GM23338 (cell line): ENCODE results near the gene DTL.

Experiments
- CREB1 ChIP-seq: fragments of 250-450 bp; sonication (Bioruptor Pico); IDR thresholded peaks from 2 replicates; pipeline ENCODE4 v1.5.0; 2020; ENCODE audit warnings: low read depth, mild to moderate bottlenecking, moderate library complexity
- CTCF ChIP-seq, 2 experiments: fragments of 200-600 bp in 1 of 2; sonication (generic) in 1 of 2; conservative IDR thresholded peaks; 2 replicates each; pipeline versions ENCODE4 v1.5.1 to v1.6.1; 2016 to 2017; ENCODE audit warnings: antibody characterized with exemption in 2 of 2, low read depth in 2 of 2, mild to moderate bottlenecking in 2 of 2, moderate library complexity in 1 of 2
- ETS1 ChIP-seq: IDR thresholded peaks from 2 replicates; pipeline ENCODE4 v1.6.1; 2016; ENCODE audit warnings: antibody characterized with exemption
- EZH2 ChIP-seq: fragments of 200-600 bp; sonication (generic); IDR thresholded peaks from one replicate; pipeline ENCODE4 v1.8.0; 2017; ENCODE audit warnings: antibody characterized with exemption, mild to moderate bottlenecking, low read depth; ENCODE audit not compliant: unreplicated experiment
- EZH2phosphoT487 ChIP-seq: fragments of 200-600 bp; sonication (generic); IDR thresholded peaks from one replicate; pipeline ENCODE4 v1.8.1; 2018; ENCODE audit warnings: antibody characterized with exemption; ENCODE audit not compliant: unreplicated experiment
- JUNB ChIP-seq: IDR thresholded peaks from one replicate; pipeline ENCODE4 v1.6.1; 2016; ENCODE audit warnings: antibody characterized with exemption; ENCODE audit not compliant: unreplicated experiment
- NANOG ChIP-seq: IDR thresholded peaks from 2 replicates; pipeline ENCODE4 v1.6.1; 2016; ENCODE audit warnings: antibody characterized with exemption, borderline replicate concordance
- POLR2AphosphoS5 ChIP-seq: IDR thresholded peaks from 2 replicates; pipeline ENCODE4 v1.6.1; 2016; ENCODE audit warnings: antibody characterized with exemption, low read depth
- REST ChIP-seq: IDR thresholded peaks from one replicate; pipeline ENCODE4 v1.6.1; 2018; ENCODE audit warnings: antibody characterized with exemption; ENCODE audit not compliant: unreplicated experiment
- STAT1 ChIP-seq: IDR thresholded peaks from one replicate; pipeline ENCODE4 v1.6.1; 2016; ENCODE audit warnings: antibody characterized with exemption; ENCODE audit not compliant: unreplicated experiment
- ZNF114 ChIP-seq: fragments of 250-450 bp; sonication (Bioruptor Pico); IDR thresholded peaks from 2 replicates; pipeline ENCODE4 v1.5.0; 2020; ENCODE audit warnings: mild to moderate bottlenecking, moderate library complexity
- ZNF331 ChIP-seq: fragments of 250-450 bp; sonication (Bioruptor Pico); IDR thresholded peaks from 2 replicates; pipeline ENCODE4 v1.5.0; 2020; ENCODE audit warnings: low read depth, mild to moderate bottlenecking, moderate library complexity
- TF ChIP-seq, protein P1 (sequence below): fragments of 250-450 bp; sonication (Bioruptor Pico); IDR thresholded peaks from 2 replicates; pipeline ENCODE4 v1.5.0; 2020; ENCODE audit warnings: mild to moderate bottlenecking, moderate library complexity

GRCh38 chr1:212118167-212118871 is 82.8 kb downstream of the DTL start:
- no peak for TF ChIP-seq EZH2phosphoT487
- TF ChIP-seq REST, result no peak
- TF ChIP-seq CTCF (conservative IDR thresholded peaks at IDR 0.05; ENCODE audit: low read depth in 2 of 2), result no peak
- TF ChIP-seq ZNF114 (CRISPR knock-in tag), result no peak
- TF ChIP-seq EZH2, result no peak
- no peak for TF ChIP-seq POLR2AphosphoS5
- no peak for TF ChIP-seq CREB1 (CRISPR knock-in tag)
- TF ChIP-seq JUNB, result no peak
- no peak for TF ChIP-seq STAT1
- TF ChIP-seq NANOG, result no peak
- no peak for TF ChIP-seq ETS1
- TF ChIP-seq ZNF331 (CRISPR knock-in tag), result no peak
- TF ChIP-seq, protein P1, sequence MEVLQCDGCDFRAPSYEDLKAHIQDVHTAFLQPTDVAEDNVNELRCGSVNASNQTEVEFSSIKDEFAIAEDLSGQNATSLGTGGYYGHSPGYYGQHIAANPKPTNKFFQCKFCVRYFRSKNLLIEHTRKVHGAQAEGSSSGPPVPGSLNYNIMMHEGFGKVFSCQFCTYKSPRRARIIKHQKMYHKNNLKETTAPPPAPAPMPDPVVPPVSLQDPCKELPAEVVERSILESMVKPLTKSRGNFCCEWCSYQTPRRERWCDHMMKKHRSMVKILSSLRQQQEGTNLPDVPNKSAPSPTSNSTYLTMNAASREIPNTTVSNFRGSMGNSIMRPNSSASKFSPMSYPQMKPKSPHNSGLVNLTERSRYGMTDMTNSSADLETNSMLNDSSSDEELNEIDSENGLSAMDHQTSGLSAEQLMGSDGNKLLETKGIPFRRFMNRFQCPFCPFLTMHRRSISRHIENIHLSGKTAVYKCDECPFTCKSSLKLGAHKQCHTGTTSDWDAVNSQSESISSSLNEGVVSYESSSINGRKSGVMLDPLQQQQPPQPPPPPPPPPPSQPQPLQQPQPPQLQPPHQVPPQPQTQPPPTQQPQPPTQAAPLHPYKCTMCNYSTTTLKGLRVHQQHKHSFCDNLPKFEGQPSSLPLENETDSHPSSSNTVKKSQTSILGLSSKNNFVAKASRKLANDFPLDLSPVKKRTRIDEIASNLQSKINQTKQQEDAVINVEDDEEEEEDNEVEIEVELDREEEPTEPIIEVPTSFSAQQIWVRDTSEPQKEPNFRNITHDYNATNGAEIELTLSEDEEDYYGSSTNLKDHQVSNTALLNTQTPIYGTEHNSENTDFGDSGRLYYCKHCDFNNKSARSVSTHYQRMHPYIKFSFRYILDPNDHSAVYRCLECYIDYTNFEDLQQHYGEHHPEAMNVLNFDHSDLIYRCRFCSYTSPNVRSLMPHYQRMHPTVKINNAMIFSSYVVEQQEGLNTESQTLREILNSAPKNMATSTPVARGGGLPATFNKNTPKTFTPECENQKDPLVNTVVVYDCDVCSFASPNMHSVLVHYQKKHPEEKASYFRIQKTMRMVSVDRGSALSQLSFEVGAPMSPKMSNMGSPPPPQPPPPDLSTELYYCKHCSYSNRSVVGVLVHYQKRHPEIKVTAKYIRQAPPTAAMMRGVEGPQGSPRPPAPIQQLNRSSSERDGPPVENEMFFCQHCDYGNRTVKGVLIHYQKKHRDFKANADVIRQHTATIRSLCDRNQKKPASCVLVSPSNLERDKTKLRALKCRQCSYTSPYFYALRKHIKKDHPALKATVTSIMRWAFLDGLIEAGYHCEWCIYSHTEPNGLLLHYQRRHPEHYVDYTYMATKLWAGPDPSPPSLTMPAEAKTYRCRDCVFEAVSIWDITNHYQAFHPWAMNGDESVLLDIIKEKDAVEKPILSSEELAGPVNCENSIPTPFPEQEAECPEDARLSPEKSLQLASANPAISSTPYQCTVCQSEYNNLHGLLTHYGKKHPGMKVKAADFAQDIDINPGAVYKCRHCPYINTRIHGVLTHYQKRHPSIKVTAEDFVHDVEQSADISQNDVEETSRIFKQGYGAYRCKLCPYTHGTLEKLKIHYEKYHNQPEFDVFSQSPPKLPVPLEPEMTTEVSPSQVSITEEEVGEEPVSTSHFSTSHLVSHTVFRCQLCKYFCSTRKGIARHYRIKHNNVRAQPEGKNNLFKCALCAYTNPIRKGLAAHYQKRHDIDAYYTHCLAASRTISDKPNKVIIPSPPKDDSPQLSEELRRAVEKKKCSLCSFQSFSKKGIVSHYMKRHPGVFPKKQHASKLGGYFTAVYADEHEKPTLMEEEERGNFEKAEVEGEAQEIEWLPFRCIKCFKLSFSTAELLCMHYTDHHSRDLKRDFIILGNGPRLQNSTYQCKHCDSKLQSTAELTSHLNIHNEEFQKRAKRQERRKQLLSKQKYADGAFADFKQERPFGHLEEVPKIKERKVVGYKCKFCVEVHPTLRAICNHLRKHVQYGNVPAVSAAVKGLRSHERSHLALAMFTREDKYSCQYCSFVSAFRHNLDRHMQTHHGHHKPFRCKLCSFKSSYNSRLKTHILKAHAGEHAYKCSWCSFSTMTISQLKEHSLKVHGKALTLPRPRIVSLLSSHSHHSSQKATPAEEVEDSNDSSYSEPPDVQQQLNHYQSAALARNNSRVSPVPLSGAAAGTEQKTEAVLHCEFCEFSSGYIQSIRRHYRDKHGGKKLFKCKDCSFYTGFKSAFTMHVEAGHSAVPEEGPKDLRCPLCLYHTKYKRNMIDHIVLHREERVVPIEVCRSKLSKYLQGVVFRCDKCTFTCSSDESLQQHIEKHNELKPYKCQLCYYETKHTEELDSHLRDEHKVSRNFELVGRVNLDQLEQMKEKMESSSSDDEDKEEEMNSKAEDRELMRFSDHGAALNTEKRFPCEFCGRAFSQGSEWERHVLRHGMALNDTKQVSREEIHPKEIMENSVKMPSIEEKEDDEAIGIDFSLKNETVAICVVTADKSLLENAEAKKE (CRISPR knock-in tag), result no peak
